ENCODE measurements around the gene ZNF749. TPM values are rescaled to one million over a fixed set of nuclear protein-coding genes. Genes with fewer than 3 reads are reported as not detected.
A peak's percentile ranks its signal among the peaks of the same experiment; 100 is the strongest.

ZNF749 gene
- 17.8 and 20.7 TPM in 2 replicates for total RNA-seq (2014; rRNA removed; shearing (Covaris generic); ENCODE audit: low replicate concordance)

- DNase-seq (ENCODE audit: low read depth) = peak; percentile 97
- in situ Hi-C loops (cut with HindIII; ENCODE audit: low pct_unique_long_range_greater_than_20kb, low sequenced_read_pairs) = no loop called here
Observed at GRCh38 chr19:57435062-57435978, at the start of gene ZNF749. Gene ZNF749 (plus strand): TSS chr19:57435325. CDS start chr19:57435579, 254 bp downstream.

- in situ Hi-C loops (cut with HindIII; ENCODE audit: low pct_unique_long_range_greater_than_20kb, low sequenced_read_pairs) = no loop called here
- no peak for DNase-seq (ENCODE audit: low read depth)
Observed at GRCh38 chr19:57389194-57389729, 45.9 kb upstream of the ZNF749 start.

- DNase-seq (ENCODE audit: low read depth) = peak; percentile 98
- in situ Hi-C loops (cut with HindIII; ENCODE audit: low pct_unique_long_range_greater_than_20kb, low sequenced_read_pairs) = no loop called here
Observed at GRCh38 chr19:57389730-57390598, 45.2 kb upstream of the ZNF749 start, which contains the start of gene ZNF548. Gene ZNF548 (plus strand): TSS chr19:57389854. CDS start chr19:57390100, 246 bp downstream.

GRCh38 chr19:57395710-57396109, 39.4 kb upstream of the ZNF749 start:
- no peak for DNase-seq (ENCODE audit: low read depth)
- in situ Hi-C loops (cut with HindIII; ENCODE audit: low pct_unique_long_range_greater_than_20kb, low sequenced_read_pairs) = no loop called here

- DNase-seq (ENCODE audit: low read depth) = no peak
- in situ Hi-C loops (cut with HindIII; ENCODE audit: low pct_unique_long_range_greater_than_20kb, low sequenced_read_pairs) = no loop called here
Observed at GRCh38 chr19:57398868-57399267, 36.3 kb upstream of the ZNF749 start.

DNA sequence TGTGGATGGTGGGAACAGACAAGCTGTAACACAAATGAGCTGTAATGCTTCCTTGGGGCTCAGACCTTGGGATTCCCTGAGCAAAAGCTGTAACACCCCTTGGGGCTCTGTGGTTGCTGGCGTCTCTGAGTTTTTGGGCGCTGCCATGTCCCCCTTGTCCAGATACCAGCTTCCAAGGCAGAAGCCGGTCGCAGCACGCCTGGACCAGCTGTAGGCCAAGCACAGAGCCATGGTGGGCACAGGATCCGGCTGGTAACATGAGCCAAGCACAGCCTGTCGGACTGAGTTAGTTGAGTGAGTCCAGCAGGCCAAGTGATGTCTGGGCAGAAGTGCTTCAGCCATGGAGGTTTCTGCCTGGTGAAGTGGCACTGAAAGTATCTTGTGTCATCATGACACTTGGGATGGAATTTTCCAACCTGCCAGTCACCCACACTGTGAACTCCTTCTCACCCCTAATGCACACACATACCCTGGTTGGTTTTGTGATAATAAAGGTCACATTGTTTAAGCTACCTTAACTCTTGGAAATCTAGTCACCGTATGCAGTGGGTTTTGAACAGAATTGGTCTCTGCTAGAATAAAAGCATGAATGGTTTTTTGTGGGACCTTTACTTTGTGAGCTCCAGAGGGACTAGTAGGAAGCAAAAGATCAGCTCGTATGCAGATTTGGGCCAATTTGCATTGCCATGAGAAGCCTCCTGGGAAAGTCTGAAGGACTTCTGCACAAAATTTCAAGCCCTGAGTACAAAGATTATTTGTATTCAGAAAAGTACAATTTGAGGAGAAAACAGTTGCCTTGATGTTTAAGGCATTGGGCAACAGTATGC, 31.2 kb upstream of the ZNF749 start:
- in situ Hi-C loops (cut with HindIII; ENCODE audit: low pct_unique_long_range_greater_than_20kb, low sequenced_read_pairs) = no loop called here
- no peak for DNase-seq (ENCODE audit: low read depth)

GRCh38 chr19:57406516-57407123, 28.5 kb upstream of the ZNF749 start:
- in situ Hi-C loops (cut with HindIII; ENCODE audit: low pct_unique_long_range_greater_than_20kb, low sequenced_read_pairs) = no loop called here
- no peak for DNase-seq (ENCODE audit: low read depth)

- peak; percentile 81 for DNase-seq (ENCODE audit: low read depth)
- in situ Hi-C loops (cut with HindIII; ENCODE audit: low pct_unique_long_range_greater_than_20kb, low sequenced_read_pairs) = no loop called here
Observed at GRCh38 chr19:57410877-57411671, 24.1 kb upstream of the ZNF749 start, which contains the start of gene ZNF17. Gene ZNF17 (plus strand): TSS chr19:57411161. CDS start chr19:57413616, 2,455 bp downstream.

GRCh38 chr19:57419439-57419838, 15.7 kb upstream of the ZNF749 start:
- no peak for DNase-seq (ENCODE audit: low read depth)
- in situ Hi-C loops (cut with HindIII; ENCODE audit: low pct_unique_long_range_greater_than_20kb, low sequenced_read_pairs) = no loop called here

DNA sequence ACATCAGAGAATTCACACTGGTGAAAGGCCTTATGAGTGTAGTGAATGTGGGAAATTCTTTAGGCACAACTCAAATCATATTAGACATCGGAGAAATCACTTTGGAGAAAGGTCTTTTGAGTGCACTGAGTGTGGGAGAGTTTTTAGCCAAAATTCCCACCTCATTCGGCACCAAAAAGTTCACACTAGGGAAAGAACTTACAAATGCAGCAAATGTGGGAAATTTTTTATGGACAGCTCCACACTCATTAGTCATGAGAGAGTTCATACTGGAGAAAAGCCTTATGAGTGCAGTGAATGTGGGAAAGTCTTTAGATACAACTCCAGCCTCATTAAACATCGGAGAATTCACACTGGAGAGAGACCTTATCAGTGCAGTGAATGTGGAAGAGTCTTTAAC, 14.1 kb upstream of the ZNF749 start:
- no peak for DNase-seq (ENCODE audit: low read depth)
- in situ Hi-C loops (cut with HindIII; ENCODE audit: low pct_unique_long_range_greater_than_20kb, low sequenced_read_pairs) = no loop called here

DNA sequence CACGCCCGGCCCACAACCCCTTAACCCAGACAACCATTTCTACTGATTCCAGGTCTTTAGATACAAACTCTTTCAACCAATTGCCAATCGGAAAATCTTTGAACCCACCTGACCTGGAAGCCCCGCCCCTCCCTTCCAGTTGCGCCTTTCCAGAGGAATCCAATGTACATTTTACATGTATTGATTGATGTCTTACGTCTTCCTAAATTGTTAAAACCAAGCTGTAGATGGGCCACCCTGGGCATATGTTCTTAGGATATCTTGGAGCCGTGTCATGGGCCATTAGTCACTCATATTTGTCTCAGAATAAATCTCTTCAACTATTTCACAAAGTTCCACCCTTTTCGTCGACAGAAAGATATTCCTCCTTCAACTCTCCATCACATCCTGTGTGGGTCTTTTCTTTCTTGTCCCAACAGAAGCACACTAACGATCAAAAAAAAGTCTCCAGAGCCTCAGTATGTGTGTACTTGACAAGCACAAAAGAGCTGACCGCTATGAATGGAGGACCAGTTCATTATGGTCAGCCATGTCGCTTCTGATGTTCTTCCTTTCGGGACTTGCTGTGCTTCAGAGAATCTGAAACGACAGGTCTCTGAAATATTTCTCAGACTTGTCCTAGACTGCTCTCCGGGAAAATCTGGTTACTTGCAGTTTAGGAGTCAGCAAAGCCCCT, 601 bp upstream of the ZNF749 start:
- no peak for DNase-seq (ENCODE audit: low read depth)
- in situ Hi-C loops (cut with HindIII; ENCODE audit: low pct_unique_long_range_greater_than_20kb, low sequenced_read_pairs) = no loop called here

DNA sequence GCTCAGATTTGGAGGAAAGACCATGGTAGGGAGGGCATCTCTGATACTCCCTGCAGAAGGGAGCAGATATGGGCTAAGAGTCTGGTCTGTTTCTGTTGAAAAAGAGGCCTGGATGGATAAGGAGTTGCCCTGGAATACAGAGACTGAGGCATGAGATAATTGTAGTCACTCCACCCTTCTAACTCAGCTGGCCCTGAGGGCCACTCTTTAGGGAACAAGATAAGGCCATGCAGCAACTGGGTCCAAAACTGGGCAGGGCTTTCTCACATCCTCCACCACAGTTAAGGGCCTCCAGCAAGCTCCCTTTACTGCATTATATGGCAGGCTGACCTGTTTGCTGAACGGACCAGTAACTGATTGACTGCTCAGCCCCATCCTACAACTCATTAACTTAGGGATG, 1.3 kb downstream of the ZNF749 start:
- DNase-seq (ENCODE audit: low read depth) = no peak
- in situ Hi-C loops (cut with HindIII; ENCODE audit: low pct_unique_long_range_greater_than_20kb, low sequenced_read_pairs) = no loop called here

DNA sequence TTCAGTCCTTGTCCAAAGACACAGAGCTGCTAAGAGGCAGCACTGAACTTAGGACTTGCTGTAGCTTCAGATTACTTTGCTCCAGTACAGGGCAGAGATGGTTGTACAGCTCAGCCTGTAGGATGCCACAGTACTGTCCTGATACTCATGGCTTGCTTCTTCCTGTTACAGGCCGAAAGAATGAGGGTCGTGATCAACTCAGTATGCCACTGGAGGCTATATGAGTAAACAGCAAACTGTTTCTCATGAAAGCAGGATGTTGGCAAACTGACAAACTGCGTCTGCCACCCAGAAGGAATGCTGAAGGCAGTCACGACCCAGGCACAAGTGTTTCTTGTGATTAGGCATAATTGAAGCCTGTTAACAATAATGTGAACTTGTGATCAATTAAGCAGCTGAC, 2.8 kb downstream of the ZNF749 start:
- DNase-seq (ENCODE audit: low read depth) = no peak
- in situ Hi-C loops (cut with HindIII; ENCODE audit: low pct_unique_long_range_greater_than_20kb, low sequenced_read_pairs) = no loop called here

DNA sequence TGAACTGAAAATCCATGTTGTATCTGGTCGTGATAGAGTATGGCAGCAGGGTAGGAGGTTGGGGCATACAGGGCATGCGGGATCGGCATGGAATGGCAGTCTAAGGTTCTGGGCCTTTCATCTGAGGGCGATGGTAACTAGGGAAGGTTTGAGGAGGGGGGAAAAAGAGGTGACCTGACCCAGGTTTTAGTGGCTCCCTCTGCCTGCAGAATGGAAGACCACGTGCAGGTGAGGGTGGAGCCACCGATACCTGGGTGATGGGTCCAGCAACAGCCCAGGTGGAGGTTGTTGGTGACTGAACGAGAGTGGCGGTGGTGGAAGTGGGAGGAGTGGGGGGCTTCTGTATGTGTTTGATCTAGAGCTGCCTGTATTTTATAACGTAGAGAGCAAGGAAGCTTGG, 3.8 kb downstream of the ZNF749 start:
- in situ Hi-C loops (cut with HindIII; ENCODE audit: low pct_unique_long_range_greater_than_20kb, low sequenced_read_pairs) = no loop called here
- DNase-seq (ENCODE audit: low read depth) = no peak

DNA sequence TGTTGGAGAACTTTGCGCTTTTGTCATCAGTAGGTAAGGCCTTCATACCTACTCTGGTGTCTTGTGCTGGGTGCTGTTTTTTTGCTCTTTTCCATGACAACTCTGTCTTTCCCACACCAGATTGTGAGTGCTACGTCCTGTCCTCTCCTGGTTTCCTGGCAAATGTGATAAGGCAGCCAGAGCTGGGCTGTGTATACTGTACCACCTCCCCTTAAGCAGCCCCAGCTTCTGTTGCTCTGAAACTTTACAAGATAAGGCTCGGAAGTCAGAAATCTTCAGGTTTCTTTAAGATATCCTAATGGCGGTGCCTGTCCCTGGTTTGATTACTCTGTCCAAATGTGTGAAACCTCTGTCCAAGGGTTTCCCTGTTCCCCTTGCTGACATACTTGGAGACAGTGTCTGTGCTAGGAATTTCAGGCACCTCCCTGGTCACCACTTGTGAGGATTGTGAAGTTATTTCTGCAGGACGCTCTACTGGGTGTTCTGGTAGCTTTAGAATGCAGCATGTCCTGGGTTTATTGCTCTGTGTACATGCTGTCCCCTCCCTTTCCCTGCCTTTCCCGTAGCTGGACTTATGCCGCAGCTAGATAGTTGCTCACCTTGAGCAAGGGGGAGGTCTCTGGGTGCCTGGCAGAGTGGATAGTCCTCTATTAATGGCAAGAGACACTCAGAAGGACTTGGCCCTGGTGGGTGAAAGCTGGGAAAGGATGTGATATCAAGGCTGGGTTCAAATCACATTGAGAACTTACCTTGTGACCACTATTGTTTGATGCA, 7.0 kb downstream of the ZNF749 start:
- no peak for DNase-seq (ENCODE audit: low read depth)
- in situ Hi-C loops (cut with HindIII; ENCODE audit: low pct_unique_long_range_greater_than_20kb, low sequenced_read_pairs) = no loop called here

Measured in Caki2 (cell line).